DOHH2 (cell line): ENCODE results near the gene AFF2.

ENCODE experiments used
- CTCF ChIP-seq: fragments of 200-600 bp; sonication (generic); IDR thresholded peaks from one replicate; pipeline ENCODE4 v1.5.1; 2014; ENCODE audit warnings: antibody characterized with exemption, mild to moderate bottlenecking, low read depth, low read length; ENCODE audit not compliant: poor library complexity, severe bottlenecking
- EZH2phosphoT487 ChIP-seq: fragments of 200-600 bp; sonication (generic); IDR thresholded peaks from 2 replicates; pipeline ENCODE4 v1.6.1; 2017; ENCODE audit warnings: borderline replicate concordance, mild to moderate bottlenecking, antibody characterized with exemption, low read length, moderate library complexity, mixed read lengths

- TF ChIP-seq EZH2phosphoT487 = no peak
- no peak for TF ChIP-seq CTCF
Observed at GRCh38 chrX:148872161-148872535, 371.7 kb downstream of the AFF2 start.
